A549 (cell line): ENCODE results near the gene CDA. TPM values are rescaled to one million over a fixed set of nuclear protein-coding genes. Genes with fewer than 3 reads are reported as not detected.

Source experiments
- ATAC-seq, 2 experiments: fragments of 200-7000 bp in 1 of 2; fragments of >200 bp in 1 of 2; cut with Nextera tagmentation in 1 of 2; cut with Tn5 transposase in 1 of 2; 3 replicates each; pipeline versions ENCODE4 v1.8.0 to v1.9.1; 2018 to 2020; ENCODE audit warnings: mild to moderate bottlenecking in 1 of 2, moderate library complexity in 1 of 2
- CTCF ChIA-PET: fragments of 300-600 bp; sonication (Branson Sonifier 250); formaldehyde crosslinking; extraction: SDS; loops from one replicate; lab custom pipeline; 2021; ENCODE audit warnings: antibody characterized with exemption, inconsistent platforms; lab: Yijun Ruan, JAX
- POLR2A ChIA-PET: fragments of 350-600 bp; formaldehyde crosslinking; extraction: SDS; loops from one replicate; lab custom pipeline; 2021; ENCODE audit warnings: antibody characterized with exemption, inconsistent platforms; lab: Yijun Ruan, JAX
- DNase-seq, 2 experiments: peaks; one replicate each; pipeline versions ENCODE4 v3.0.0 to v3.0.0-alpha.2; 2011 to 2016; ENCODE audit warnings: low read depth in 1 of 2, low spot score in 1 of 2
- FAIRE-seq: peaks from 2 replicates; lab custom pipeline; 2011; peaks lifted over from hg19 to GRCh38; lab: Jason Lieb, UNC
- H3K27ac ChIP-seq, 2 experiments: fragments of >200 bp; sonication (Bioruptor Twin); formaldehyde crosslinking; 3 replicates each; pipeline ENCODE4 v1.5.1; 2016 to 2017
- H3K4me1 ChIP-seq: fragments of >200 bp; sonication (Bioruptor Twin); formaldehyde crosslinking; 3 replicates; pipeline ENCODE4 v1.6.1; 2016
- H3K4me2 ChIP-seq: fragments of >200 bp; sonication (Bioruptor Twin); formaldehyde crosslinking; 3 replicates; pipeline ENCODE4 v1.6.1; 2016
- H3K4me3 ChIP-seq: fragments of >200 bp; sonication (Bioruptor Twin); formaldehyde crosslinking; 3 replicates; pipeline ENCODE4 v1.5.1; 2016
- H3K9me3 ChIP-seq: fragments of >200 bp; sonication (Bioruptor Twin); formaldehyde crosslinking; 3 replicates; pipeline ENCODE4 v1.6.1; 2016
- CTCF ChIP-seq: fragments of >200 bp; sonication (Bioruptor Twin); formaldehyde crosslinking; IDR thresholded peaks from 3 replicates; pipeline ENCODE4 v1.5.1; 2016
- EP300 ChIP-seq, 2 experiments: fragments of >200 bp; sonication (Bioruptor Twin); formaldehyde crosslinking; IDR thresholded peaks; 2 replicates in 1 of 2; 3 replicates in 1 of 2; pipeline ENCODE4 v1.6.1; 2016 to 2017
- FOSL2 ChIP-seq, 2 experiments: fragments of 450-650 bp in 1 of 2; fragments of >200 bp in 1 of 2; sonication (Bioruptor Twin) in 1 of 2; formaldehyde crosslinking; IDR thresholded peaks; 2 replicates each; pipeline versions ENCODE4 v1.5.0 to v1.6.1; 2016 to 2020; ENCODE audit warnings: mild to moderate bottlenecking in 1 of 2, moderate library complexity in 1 of 2
- GATA3 ChIP-seq: IDR thresholded peaks from 2 replicates; pipeline ENCODE4 v1.6.1; 2012; ENCODE audit warnings: borderline replicate concordance
- HOXB13 ChIP-seq: fragments of 250-450 bp; sonication (Bioruptor Pico); IDR thresholded peaks from 2 replicates; pipeline ENCODE4 v1.5.0; 2020; ENCODE audit warnings: low read depth, mild to moderate bottlenecking, moderate library complexity
- HOXB5 ChIP-seq: fragments of 250-450 bp; sonication (Bioruptor Pico); IDR thresholded peaks from 2 replicates; pipeline ENCODE4 v1.5.0; 2020; ENCODE audit warnings: mild to moderate bottlenecking, moderate library complexity
- JUNB ChIP-seq: fragments of >200 bp; sonication (Bioruptor Twin); formaldehyde crosslinking; IDR thresholded peaks from 2 replicates; pipeline ENCODE4 v1.6.1; 2016
- MAFK ChIP-seq: fragments of 450-650 bp; IDR thresholded peaks from 2 replicates; pipeline ENCODE4 v1.6.1; 2014; ENCODE audit not compliant: partially characterized antibody
- MAZ ChIP-seq: fragments of 150-350 bp; IDR thresholded peaks from 2 replicates; pipeline ENCODE4 v1.6.1; 2014; ENCODE audit warnings: antibody characterized with exemption, low read depth, low read length, borderline replicate concordance
- MYC ChIP-seq: IDR thresholded peaks from 2 replicates; pipeline ENCODE4 v1.6.1; 2012; ENCODE audit warnings: mild to moderate bottlenecking, inconsistent platforms, low read length, improper control_type of control experiment, borderline replicate concordance
- NR3C1 ChIP-seq: fragments of >200 bp; sonication (Bioruptor Twin); formaldehyde crosslinking; IDR thresholded peaks from 3 replicates; pipeline ENCODE4 v1.6.1; 2017
- SREBF2 ChIP-seq: fragments of 450-650 bp; IDR thresholded peaks from 2 replicates; pipeline ENCODE4 v1.6.1; 2014; ENCODE audit warnings: mild to moderate bottlenecking, moderate library complexity
- TP53 ChIP-seq: fragments of 250-450 bp; sonication (Bioruptor Pico); IDR thresholded peaks from 2 replicates; pipeline ENCODE4 v1.5.0; 2021; ENCODE audit warnings: mild to moderate bottlenecking, moderate library complexity
- ZFP36 ChIP-seq: fragments of 450-650 bp; IDR thresholded peaks from 2 replicates; pipeline ENCODE4 v1.6.1; 2014; ENCODE audit warnings: borderline replicate concordance; ENCODE audit not compliant: partially characterized antibody
- WGBS: methylation state at CpG from one replicate; pipeline ENCODE4 v1.1.6; 2017; ENCODE audit errors: missing lambda C conversion rate; 5-methylcytosine and 5-hydroxymethylcytosine counted together
- polyA plus RNA-seq, 4 experiments: library from polyadenylated mRNA; depleted of rRNA in 3 of 4; stranded (reverse); fragments of >200 nt; fragmentation: RNase III in 1 of 4; extraction: RNeasy Plus Mini Kit Qiagen cat#74134 plus additional on column Dnase treatment in 1 of 4; gene quantifications; 2 replicates in 3 of 4; 3 replicates in 1 of 4; pipeline ENCODE4 v1.2.3, GENCODE V29; 2011 to 2017
- TF ChIP-seq, protein P1 (sequence below): fragments of >200 bp; sonication (Bioruptor Twin); formaldehyde crosslinking; IDR thresholded peaks from 3 replicates; pipeline ENCODE4 v1.6.1; 2016

Gene CDA
- polyA plus RNA-seq, 2 of the 4 experiments (the other 2 are of a cell fraction) = 11.2 to 44.6 TPM

DNA sequence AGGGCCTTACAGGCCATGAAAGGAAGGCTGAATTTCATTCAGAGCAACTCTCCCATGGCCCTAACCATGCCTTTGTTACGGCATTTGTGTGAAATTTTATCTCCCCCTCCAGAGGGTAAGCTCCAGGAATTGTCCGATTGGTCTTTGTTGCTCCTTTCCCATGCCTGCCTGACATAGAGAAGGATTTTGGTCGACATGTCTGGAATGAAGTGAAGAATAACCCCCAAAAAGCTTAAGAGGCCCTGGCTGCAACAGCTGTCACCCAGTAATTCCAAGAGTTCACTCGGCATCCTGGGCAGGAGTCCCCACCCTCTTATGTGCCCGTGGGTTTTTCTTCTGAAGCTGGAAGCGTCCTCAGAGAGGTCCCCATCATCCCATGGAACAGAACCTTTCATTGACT is 20.6 kb downstream of the CDA start (continued):
- TF ChIP-seq CTCF = no peak
- no peak for TF ChIP-seq FOSL2 (IDR thresholded peaks at IDR 0.05)
- no peak for TF ChIP-seq FOSL2 (CRISPR knock-in tag; IDR thresholded peaks at IDR 0.05)
- no peak for TF ChIP-seq SREBF2
- no peak for TF ChIP-seq HOXB13
- no peak for TF ChIP-seq JUNB
- TF ChIP-seq HOXB5 (CRISPR knock-in tag) = no peak
- TF ChIP-seq, all 56 proteins: peak for 0

DNA sequence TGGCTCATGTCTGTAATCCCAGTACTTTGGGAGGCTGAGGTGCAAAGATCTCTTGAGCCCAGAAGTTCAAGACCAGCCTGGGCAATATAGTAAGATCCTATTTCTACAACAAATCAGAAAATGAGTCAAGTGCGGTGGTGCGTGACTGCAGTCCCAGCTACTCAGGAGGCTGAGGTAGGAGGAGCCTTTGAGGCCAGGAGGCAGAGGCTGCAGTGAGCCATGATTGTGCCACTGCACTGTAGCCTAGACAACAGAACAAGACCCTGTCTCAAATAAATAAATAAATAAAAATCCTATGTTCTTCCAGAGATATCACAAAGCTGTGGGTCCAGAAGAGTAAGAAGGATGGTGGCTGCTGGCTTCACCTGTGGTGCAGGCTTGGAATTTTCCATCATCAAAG is 22.1 kb downstream of the CDA start:
- FAIRE-seq = no peak
- CTCF ChIA-PET = interaction anchor here (1.4 kb wide), 1 partner anchor 21 kb away, joined by 3 read pairs; no protein-coding TSS in a partner anchor
- no peak for DNase-seq
- Histone ChIP-seq H3K4me2 (no peak overlapping the region), H3K9me3 (no peaks in the 10 kb centered on the region), H3K4me1 (peaks cover 52% of the 10 kb centered on the region), H3K27ac (peak overlapping the region; percentile 91 to 93; a peak in 5 of 6 replicates)
- no peak for TF ChIP-seq TP53 (CRISPR knock-in tag)
- TF ChIP-seq, all 56 proteins: peak for 0
- no peak overlapping the region for H3K4me3 ChIP-seq
- WGBS = 100% methylated on average over 2 of the region's 2 CpGs
- POLR2A ChIA-PET = no interaction called here
- no peak for ATAC-seq

GRCh38 chr1:20611652-20612051 is 22.8 kb downstream of the CDA start:
- 90% methylated on average over 5 of the region's 5 CpGs for WGBS
- POLR2A ChIA-PET = no interaction called here
- TF ChIP-seq MYC (no peak), EP300 (IDR thresholded peaks at IDR 0.05) (no peak)
- CTCF ChIA-PET = no interaction called here
- no peak for FAIRE-seq
- DNase-seq = no peak
- peak overlapping the region; percentile 91 to 93 for H3K27ac ChIP-seq
- H3K4me1 ChIP-seq = peaks cover 49% of the 10 kb centered on the region
- ATAC-seq = no peak
- no peak overlapping the region for H3K4me2 ChIP-seq
- H3K4me3 ChIP-seq = no peak overlapping the region
- no peaks in the 10 kb centered on the region for H3K9me3 ChIP-seq

DNA sequence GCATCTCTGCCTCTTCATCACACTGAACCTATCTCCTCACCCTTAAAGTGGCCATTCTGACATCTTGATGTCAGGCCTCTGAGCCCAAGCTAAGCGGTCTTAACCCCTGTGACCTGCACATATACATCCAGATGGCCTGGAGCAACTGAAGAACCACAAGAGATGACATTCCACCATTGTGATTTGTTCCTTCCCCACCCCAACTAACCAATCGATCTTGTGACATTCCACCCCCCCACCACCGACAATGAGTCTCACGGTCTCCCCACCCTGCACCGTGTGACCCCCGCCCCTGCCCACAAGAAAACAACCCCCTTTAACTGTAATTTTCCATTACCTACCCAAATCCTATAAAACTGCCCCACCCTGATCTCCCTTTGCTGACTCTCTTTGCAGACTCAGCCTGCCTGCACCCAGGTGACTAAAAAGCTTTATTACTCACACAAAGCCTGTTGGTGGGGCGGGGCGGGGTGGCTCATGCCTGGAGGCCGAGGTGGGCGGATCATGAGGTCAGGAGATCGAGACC is 23.4 kb downstream of the CDA start:
- TF ChIP-seq FOSL2 (IDR thresholded peaks at IDR 0.05) (no peak), FOSL2 (CRISPR knock-in tag; IDR thresholded peaks at IDR 0.05) (peak; percentile 69), MAZ (no peak), GATA3 (peak; percentile 27; the same call in 1 of the 2 replicates), MAFK (peak; percentile 34), ZFP36 (no peak)
- TF ChIP-seq, all 56 proteins: peak for 3
- FAIRE-seq (no peak), DNase-seq (peak in 1 of 2 experiments; percentile 85), ATAC-seq (peak in 1 of 2 experiments; percentile 39; a peak in 3 of 6 replicates)
- Histone ChIP-seq H3K4me2 (peak overlapping the region; percentile 67), H3K27ac (peak overlapping the region; percentile 91 to 93), H3K9me3 (no peaks in the 10 kb centered on the region), H3K4me3 (no peak overlapping the region), H3K4me1 (peaks cover 48% of the 10 kb centered on the region)
- 10% methylated on average over 4 of the region's 11 CpGs for WGBS
- ChIA-PET POLR2A (no interaction called here), CTCF (interaction anchor here (0.7 to 1.5 kb wide), 4 partner anchors 14 to 435 kb away, joined by 3 to 9 read pairs (median 4); partner anchors contain the start of gene PINK1)

GRCh38 chr1:20614131-20614579 is 25.3 kb downstream of the CDA start:
- ChIA-PET CTCF (interaction anchor here (1.0 to 1.6 kb wide), 5 partner anchors 10 to 20 kb away, joined by 3 to 6 read pairs (median 5); partner anchors contain the start of gene PINK1), POLR2A (interaction anchor here (0.8 to 1.6 kb wide), 3 partner anchors 11 to 62 kb away, joined by 4 to 7 read pairs (median 4); partner anchors contain the start of genes CDA and FAM43B)
- Histone ChIP-seq H3K9me3 (no peaks in the 10 kb centered on the region), H3K4me1 (peaks cover 48% of the 10 kb centered on the region), H3K27ac (peak overlapping the region; percentile 91 to 93), H3K4me2 (peak overlapping the region; percentile 67), H3K4me3 (no peak overlapping the region)
- FAIRE-seq (no peak), ATAC-seq (peak in 1 of 2 experiments; percentile 4; a peak in 2 of 6 replicates), DNase-seq (peak in 1 of 2 experiments; percentile 60)
- TF ChIP-seq, protein P1, sequence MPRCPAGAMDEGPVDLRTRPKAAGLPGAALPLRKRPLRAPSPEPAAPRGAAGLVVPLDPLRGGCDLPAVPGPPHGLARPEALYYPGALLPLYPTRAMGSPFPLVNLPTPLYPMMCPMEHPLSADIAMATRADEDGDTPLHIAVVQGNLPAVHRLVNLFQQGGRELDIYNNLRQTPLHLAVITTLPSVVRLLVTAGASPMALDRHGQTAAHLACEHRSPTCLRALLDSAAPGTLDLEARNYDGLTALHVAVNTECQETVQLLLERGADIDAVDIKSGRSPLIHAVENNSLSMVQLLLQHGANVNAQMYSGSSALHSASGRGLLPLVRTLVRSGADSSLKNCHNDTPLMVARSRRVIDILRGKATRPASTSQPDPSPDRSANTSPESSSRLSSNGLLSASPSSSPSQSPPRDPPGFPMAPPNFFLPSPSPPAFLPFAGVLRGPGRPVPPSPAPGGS = peak; percentile 3; the same call in 1 of the 3 replicates
- TF ChIP-seq NR3C1 = no peak
- WGBS = 7% methylated on average over 3 of the region's 3 CpGs
